GM12875 (cell line): ENCODE results near the gene SETX.

Experiments used
- H3K4me3 ChIP-seq: one replicate; pipeline ENCODE4 v1.5.1; 2011; ENCODE audit warnings: low read depth, low read length, control low read depth
- TF ChIP-seq, protein P1 (sequence below): IDR thresholded peaks from 2 replicates; pipeline ENCODE4 v1.5.1; 2011; ENCODE audit warnings: low read depth, mild to moderate bottlenecking, control low read depth, inconsistent platforms, low read length, moderate library complexity, borderline replicate concordance; ENCODE audit not compliant: insufficient read depth

The SETX gene, protein sequence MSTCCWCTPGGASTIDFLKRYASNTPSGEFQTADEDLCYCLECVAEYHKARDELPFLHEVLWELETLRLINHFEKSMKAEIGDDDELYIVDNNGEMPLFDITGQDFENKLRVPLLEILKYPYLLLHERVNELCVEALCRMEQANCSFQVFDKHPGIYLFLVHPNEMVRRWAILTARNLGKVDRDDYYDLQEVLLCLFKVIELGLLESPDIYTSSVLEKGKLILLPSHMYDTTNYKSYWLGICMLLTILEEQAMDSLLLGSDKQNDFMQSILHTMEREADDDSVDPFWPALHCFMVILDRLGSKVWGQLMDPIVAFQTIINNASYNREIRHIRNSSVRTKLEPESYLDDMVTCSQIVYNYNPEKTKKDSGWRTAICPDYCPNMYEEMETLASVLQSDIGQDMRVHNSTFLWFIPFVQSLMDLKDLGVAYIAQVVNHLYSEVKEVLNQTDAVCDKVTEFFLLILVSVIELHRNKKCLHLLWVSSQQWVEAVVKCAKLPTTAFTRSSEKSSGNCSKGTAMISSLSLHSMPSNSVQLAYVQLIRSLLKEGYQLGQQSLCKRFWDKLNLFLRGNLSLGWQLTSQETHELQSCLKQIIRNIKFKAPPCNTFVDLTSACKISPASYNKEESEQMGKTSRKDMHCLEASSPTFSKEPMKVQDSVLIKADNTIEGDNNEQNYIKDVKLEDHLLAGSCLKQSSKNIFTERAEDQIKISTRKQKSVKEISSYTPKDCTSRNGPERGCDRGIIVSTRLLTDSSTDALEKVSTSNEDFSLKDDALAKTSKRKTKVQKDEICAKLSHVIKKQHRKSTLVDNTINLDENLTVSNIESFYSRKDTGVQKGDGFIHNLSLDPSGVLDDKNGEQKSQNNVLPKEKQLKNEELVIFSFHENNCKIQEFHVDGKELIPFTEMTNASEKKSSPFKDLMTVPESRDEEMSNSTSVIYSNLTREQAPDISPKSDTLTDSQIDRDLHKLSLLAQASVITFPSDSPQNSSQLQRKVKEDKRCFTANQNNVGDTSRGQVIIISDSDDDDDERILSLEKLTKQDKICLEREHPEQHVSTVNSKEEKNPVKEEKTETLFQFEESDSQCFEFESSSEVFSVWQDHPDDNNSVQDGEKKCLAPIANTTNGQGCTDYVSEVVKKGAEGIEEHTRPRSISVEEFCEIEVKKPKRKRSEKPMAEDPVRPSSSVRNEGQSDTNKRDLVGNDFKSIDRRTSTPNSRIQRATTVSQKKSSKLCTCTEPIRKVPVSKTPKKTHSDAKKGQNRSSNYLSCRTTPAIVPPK (N-terminal part only)

GRCh38 chr9:132354637-132355355 lies at the start of gene SETX:
SETX (minus strand) TSS chr9:132354986; CDS start chr9:132349428, 5,558 bp downstream.
- TF ChIP-seq, protein P1, sequence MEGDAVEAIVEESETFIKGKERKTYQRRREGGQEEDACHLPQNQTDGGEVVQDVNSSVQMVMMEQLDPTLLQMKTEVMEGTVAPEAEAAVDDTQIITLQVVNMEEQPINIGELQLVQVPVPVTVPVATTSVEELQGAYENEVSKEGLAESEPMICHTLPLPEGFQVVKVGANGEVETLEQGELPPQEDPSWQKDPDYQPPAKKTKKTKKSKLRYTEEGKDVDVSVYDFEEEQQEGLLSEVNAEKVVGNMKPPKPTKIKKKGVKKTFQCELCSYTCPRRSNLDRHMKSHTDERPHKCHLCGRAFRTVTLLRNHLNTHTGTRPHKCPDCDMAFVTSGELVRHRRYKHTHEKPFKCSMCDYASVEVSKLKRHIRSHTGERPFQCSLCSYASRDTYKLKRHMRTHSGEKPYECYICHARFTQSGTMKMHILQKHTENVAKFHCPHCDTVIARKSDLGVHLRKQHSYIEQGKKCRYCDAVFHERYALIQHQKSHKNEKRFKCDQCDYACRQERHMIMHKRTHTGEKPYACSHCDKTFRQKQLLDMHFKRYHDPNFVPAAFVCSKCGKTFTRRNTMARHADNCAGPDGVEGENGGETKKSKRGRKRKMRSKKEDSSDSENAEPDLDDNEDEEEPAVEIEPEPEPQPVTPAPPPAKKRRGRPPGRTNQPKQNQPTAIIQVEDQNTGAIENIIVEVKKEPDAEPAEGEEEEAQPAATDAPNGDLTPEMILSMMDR, result no peak
- peak within 1 kb of the TSS; percentile 88 for H3K4me3 ChIP-seq

DNA sequence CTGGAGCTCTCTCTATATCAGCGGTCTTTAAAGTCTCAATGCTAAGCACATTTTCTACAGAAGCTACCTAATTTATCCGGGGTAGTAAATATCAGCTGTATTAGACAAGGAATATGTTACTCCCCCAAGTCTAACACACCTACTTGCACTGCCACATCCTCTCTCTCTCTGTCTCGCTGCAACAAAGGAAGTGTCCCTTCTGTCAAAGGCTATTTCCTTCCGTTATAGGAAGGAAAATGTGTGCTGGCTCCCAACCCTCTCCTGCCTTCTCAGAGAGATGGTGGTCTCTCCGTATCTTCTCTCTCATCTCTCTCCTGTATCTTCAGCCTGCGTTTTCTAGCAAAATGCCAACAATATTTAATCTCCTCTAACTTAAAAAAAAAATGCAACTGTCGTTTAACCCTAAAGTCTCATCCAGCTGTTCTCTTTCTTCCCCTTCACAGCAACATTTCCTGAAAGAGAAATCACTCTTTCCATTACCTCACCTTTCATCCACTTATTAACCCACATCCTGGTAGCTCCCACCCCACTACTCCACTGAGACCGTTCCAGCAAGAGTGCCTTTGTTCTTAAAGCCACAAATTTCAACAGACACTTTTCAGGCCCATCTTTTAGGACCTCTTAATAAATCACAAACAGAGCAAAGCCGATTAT lies 49.6 kb upstream of the SETX start:
- TF ChIP-seq, protein P1, result no peak
- no peak overlapping the region for H3K4me3 ChIP-seq

DNA sequence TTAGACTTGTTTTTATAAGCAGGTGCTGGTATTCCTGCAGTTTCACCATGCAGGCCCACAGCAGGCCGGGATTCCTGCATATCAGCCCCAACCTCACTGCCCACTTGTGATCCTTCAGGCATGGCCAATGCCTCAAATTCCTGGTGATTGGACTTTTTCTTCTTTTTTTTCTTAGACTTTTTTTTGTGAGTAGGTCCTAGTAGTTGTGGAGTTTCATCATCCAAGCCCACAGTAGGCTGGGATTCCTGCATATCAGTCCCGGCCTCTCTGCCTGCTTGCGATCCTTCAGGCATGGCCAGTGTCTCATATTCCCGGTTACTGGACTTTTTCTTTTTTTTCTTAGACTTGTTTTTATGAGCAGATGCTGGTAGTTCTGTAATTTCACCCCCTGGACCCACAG lies 47.0 kb upstream of the SETX start:
- no peak overlapping the region for H3K4me3 ChIP-seq
- TF ChIP-seq, protein P1, result no peak

- TF ChIP-seq, protein P1, result no peak
- H3K4me3 ChIP-seq, result no peak overlapping the region
Observed at GRCh38 chr9:132395560-132395959, 40.8 kb upstream of the SETX start.

GRCh38 chr9:132391449-132391848 lies 36.7 kb upstream of the SETX start:
- no peak overlapping the region for H3K4me3 ChIP-seq
- TF ChIP-seq, protein P1, result no peak

DNA sequence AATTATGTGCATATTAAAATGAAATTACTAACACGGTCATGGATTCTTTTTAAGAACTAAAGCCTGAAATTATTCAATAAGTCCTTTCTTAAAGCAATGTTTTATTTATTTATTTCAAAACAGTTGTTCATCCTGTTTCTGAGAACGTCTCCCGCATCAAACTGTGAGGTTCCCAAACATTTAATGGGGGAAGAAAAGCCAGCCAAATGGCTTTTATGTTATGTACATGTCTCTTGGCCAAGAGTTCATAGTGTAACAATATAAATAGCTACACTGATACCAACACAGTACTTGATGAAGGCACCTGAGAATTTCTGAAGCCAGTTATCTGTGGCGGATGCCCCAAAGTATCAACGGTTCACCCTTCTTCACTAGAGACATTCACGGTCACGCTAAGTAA lies 36.2 kb upstream of the SETX start:
- TF ChIP-seq, protein P1, result no peak
- H3K4me3 ChIP-seq, result no peak overlapping the region
